GM19351 (cell line): ENCODE results near the gene NOTUM.

Experiments
- ATAC-seq: cut with Tn5 transposase; IDR thresholded peaks from one replicate; pipeline ENCODE4 v1.9.1; 2021; ENCODE audit warnings: mild to moderate bottlenecking, moderate library complexity; ENCODE audit not compliant: unreplicated experiment

The NOTUM gene

DNA sequence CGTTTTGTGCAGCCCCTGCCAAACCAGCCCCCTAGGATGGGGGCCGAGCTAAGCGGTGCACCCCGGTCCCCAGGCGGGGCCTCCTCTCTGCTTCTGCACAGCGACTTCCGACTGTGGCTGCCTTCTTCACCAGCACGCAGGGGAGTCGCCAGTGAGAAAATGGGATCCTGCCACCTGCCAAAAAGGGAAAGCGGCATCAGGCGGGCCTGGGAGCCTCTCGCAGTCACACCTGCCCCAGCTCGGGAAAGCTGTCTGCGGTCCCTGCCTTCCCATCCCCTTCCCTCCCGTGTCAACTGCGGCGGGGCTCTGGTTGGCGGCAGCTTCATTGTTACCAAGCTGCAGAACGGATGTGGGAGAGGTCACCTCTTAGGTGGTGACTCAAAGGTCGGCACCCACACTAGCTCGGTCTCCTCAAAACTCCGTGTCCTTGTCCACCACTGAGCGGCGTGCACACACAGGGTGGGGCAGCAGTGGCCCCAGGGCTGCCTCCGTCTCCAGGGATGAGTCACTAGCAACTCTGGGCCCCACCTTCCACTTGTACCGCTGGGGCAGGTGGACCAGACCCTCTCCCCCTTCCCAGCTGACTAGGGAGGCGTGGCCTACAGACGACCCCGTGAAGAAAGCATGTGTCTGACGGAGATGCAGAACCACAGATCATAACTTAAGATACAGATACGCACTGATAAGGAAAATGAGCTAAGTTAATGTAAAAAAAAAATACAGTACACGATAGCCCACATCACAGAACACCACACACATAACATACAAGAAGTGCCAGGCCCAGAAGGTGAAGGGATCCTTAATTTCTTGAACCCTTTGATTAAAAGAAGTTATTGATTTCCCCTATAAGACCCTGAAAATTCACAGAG, 48.3 kb downstream of the NOTUM start:
- ATAC-seq = no peak

DNA sequence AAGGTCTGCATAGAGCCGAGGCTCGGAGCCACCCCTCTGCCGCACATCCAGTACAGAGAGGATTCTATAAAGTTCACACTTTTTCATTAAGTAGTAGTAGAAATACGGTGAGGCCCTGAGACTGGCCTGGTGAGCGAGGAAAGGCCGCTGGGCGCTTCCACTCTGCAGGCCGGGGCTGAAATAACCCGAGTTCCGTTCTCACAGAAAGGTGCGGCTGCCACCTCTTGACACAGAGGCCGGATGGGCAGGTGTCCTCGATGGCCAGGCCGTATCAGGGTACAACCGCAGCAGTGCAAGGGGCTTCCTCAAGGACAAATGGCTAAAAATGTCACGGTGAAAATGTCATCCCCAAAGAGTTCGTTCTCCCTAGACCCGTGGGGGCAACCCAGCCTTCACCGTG, 49.0 kb downstream of the NOTUM start:
- ATAC-seq = no peak

DNA sequence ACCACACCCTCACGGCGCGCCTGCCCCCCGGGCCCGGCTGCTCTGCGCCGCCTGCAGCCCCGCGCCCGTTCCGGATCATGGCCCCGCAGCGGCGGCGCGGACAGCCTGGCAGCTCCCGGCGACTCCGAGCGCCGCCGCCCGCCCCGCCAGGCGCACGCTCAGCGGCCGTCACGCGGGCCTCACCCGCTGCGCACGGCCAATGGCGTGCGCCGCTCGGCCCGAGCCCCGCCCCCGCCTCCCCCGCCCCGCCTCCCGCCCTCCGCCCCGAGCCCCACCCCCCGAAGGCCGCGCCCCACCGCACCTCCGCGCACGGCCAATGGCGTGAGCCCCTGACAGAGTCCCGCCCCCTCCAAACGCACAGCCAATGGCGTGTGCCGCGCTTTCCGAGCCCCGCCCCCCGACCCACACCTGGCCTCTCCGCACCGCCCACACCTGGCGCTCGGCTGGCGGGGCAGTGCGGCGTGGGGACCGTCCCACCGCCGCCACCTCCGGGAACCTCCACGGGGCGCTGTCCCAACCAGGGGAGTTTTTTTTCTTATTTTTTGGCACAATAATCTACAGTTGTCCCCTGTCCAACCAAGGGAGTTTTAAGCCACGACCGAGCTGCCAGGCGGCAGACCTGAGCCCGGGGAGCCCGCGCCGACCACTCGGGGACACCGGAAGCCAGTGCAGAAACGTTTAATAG, 49.6 kb downstream of the NOTUM start, which contains the start of gene PCYT2:
Gene PCYT2 (minus strand): TSS at position 123 of the 685 bp plus-strand sequence. CDS start 44 bp downstream, at position 79.
- peak; percentile 89 for ATAC-seq

DNA sequence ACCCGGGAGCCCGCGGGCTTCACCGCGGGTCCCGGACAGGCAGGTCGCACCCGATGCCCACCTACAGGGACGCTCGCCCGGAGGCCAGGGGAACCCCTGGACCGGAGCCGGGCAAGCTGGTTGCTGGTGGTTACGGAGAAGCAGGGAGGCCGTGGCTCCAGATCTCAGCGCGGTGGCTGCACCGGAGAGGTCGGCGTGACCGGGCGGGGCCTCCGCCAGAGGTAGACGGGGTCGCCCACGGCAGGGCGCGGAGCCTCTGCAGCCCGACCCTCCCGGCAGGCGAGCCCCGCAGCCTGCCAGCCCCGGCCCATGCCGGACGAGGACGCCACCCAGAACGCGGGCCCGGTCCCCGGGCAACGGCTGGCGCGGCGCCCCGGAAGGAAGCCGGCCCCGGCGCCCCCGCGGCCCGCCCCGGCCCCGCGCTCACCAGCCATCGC, 50.1 kb downstream of the NOTUM start:
- ATAC-seq = peak; percentile 28

DNA sequence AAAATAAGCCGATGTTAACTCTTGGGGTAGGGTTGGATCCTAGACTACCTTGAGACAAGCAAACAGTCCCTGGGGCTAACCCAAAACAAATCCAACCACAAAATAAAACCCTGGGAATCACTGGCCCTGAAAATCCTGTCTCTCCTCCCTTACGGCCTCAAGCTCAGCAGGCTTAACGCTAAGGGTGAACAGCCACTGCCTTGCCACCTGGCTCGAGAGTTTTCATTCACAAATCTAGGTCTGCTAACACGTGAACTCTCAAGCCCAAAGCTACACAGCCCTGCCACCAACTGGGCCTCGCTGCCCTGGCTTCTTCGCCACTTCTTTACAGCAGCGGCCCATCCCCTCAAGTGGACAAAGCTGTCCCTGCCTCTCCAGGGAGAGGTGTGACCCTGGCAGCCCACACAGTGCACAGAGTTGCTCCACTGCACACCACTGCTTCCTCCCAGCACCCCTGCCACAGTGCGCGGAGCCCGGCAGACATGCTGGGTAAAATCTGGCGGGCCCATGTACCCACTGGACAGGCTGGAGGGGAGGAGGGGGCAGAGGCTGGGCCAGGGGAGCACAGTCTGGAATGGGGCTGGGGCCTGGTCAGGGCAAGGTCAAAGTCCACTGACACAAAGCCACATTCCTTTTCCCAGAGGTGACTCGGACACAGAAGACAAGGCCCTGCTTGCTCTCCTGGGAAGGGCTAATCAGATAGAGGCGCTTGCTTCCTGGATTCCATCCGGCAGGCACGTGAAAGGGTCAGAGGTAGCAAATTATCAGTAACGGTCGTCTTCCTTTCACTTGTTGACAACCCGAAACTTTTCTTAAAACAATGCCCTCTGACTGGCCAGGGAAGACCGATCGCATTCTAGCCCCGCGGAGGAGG, 50.8 kb downstream of the NOTUM start:
- no peak for ATAC-seq

DNA sequence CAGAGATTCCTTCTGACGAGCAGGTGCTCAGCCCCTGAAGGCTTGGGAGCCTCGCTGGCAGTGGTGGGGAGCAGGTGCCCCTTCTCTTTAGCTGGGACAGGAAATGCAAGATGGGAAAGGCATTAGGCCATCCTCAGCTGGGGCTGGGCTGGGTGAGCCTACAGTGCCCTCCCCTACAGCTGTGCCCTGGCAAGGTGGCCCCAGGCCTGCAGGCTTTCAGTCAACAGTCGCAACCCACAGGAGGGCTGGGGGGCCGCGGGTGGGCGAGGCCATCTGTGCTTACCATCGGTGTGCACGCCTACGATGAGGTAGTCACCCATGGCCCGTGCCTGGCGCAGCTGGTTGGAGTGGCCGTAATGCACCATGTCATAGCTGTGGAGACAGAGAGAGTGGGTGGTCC, 51.8 kb downstream of the NOTUM start:
- ATAC-seq = no peak

DNA sequence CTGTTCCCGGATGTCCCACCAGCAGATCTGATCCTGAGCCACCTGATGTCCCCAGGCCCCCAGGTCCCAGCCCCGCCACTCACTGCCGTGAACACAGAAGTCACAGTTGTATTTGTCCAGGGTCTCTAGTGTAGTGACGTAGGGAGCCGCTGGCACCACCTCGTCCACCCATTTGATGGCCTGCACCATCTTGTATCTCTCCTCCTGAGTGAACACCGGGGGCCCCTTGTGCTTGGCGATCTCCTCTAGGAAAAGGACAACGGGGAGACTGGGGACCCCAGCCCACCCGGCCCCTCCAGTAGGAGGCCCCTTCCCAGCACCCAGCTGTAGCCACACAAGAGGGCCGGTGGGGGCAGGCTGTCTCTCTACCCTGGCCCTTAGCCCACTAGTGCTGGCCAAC, 52.2 kb downstream of the NOTUM start:
- ATAC-seq = no peak

DNA sequence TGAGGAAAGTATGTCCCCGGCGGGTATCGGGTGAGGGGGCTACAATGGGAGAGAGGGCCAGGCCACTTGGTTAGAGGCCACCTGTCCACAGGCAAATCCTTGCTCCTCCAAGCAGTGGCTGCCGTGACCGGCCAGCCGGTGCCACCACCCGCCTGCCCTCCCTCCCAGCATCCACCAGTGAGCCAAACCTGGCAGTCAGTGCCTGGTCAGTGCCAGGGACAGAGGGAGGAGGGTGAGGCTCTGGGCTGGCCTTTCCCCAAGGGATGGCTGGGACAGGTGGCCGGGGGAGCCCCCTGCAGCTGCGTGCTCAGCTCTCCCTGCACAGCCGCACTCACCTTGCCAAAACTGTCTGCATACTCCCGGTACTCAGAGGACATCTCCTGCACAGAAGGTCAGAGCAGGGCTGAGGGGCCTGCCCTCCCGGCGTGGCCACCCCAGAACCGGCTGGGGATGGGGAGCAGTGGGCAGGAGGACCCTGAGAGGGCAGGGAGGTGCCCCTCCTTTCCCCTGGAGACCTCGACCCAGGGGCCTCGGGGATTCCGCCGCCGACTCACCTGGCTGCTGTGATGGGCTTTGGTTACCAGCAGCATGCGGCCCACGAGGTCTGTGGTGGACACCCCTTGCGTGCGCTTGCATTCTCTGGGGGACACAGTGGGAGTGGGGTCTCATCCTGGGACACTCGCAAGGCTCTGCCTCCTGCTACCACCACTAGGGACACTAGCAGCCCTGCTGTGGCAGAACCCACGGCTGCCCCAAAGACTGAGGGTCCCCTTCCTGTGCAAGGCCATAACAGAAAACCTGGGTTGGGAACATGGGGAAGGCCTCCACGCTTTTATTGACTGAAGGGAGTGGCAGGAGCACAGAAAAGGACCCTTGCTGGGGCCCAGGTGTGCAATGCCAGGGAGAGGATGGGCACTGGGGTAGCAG, 53.5 kb downstream of the NOTUM start:
- ATAC-seq = no peak

GRCh38 chr17:81906476-81907218, 54.3 kb downstream of the NOTUM start:
- no peak for ATAC-seq

DNA sequence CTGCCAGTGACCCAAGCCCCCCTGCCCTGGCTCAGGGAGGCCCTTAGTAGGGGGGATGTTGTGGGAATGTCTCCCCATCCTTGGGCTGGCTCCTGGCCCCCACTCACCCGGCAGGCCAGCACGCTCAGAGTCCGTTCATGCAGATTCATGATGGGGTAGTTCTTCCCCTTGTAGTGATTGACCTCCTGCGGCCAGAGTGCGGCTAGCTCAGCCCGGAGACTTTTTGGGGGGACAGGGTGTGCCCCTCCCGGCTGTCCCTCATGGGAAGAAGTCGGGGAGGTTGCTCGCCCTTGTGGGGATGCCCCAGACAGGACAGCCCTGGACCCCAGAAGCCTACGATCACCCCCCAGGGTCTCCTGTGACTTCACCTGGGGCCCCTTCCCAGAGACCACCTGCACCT, 55.0 kb downstream of the NOTUM start:
- ATAC-seq = no peak

DNA sequence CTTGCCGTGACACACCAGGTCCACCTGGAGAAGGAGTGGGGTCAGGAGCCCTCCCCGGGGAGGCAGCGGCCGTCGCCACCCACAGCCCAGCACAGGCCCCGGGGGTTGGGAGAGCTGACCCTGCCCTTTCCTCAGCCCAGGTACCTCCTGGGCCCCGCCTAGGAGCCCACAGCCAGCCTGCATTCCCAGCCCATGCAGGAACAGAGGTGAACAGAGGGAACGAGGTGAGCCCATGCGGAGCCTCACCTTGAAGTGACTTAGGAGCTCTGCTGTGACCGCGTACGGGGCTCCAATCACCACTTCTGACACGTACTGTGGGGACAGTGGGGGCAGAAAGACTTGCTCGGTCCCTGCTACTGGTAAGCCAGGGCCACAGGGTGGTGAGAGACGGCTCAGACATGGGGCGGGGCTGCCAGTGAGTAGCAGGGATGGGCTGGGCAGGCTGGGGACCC, 55.5 kb downstream of the NOTUM start:
- ATAC-seq = no peak

GRCh38 chr17:81904600-81905423, 56.2 kb downstream of the NOTUM start:
- no peak for ATAC-seq

DNA sequence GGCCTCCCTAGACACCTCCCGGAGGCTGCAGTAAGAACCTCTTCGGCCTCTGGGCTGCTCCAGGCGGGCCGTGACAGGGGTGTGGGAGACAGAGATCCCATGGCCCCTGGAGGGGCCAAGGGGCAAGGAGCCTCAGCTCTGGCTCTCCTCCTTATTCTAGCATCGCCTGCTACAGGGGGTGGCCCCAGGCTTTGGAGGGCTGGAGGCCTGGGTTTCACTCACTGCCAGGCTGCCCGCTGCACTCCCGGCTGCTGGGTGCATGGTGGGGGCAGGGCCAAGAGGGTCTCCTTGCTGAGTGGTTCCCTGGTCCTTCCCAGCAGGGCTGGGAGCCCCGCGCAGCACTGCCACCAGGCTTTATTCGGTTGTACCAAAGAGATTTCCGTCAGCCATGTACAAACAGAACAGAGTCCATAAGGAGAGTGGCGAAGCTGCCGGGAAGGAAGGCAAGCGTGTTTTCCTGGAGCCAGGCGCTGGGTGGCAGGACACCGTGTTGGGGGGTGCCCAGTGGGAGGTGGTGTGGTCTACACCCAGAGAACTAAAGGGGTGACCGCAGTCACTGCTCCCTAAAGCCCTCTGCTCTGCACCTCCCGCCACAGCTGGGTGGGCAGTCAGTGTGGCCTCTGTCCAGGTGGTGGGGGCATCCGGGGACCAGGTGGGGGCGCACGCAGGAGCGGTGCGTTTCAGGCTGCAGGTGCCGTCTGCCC, 56.9 kb downstream of the NOTUM start:
- ATAC-seq = no peak

GRCh38 chr17:81903415-81903831, 57.6 kb downstream of the NOTUM start:
- no peak for ATAC-seq

GRCh38 chr17:81902653-81903414, 58.2 kb downstream of the NOTUM start:
- no peak for ATAC-seq
